Measurements from ENCODE around the gene LY6G5C.

- TF ChIP-seq, protein P1, sequence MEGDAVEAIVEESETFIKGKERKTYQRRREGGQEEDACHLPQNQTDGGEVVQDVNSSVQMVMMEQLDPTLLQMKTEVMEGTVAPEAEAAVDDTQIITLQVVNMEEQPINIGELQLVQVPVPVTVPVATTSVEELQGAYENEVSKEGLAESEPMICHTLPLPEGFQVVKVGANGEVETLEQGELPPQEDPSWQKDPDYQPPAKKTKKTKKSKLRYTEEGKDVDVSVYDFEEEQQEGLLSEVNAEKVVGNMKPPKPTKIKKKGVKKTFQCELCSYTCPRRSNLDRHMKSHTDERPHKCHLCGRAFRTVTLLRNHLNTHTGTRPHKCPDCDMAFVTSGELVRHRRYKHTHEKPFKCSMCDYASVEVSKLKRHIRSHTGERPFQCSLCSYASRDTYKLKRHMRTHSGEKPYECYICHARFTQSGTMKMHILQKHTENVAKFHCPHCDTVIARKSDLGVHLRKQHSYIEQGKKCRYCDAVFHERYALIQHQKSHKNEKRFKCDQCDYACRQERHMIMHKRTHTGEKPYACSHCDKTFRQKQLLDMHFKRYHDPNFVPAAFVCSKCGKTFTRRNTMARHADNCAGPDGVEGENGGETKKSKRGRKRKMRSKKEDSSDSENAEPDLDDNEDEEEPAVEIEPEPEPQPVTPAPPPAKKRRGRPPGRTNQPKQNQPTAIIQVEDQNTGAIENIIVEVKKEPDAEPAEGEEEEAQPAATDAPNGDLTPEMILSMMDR (IDR thresholded peaks at IDR 0.05; ENCODE audit: low read length) = no peak
- TF ChIP-seq EZH2phosphoT487 (IDR thresholded peaks at IDR 0.05; ENCODE audit: low read length) (no peak), EZH2 (optimal IDR thresholded peaks at IDR 0.05; ENCODE audit: low read depth, low read length) (no peak)
Observed at GRCh38 chr6:31702819-31703716, 22.2 kb upstream of the LY6G5C start, which contains the start of gene ABHD16A.
